ENCODE results near the gene GPR22. TPM values are rescaled to one million over a fixed set of nuclear protein-coding genes. Genes with fewer than 3 reads are reported as not detected.

Gene GPR22, protein sequence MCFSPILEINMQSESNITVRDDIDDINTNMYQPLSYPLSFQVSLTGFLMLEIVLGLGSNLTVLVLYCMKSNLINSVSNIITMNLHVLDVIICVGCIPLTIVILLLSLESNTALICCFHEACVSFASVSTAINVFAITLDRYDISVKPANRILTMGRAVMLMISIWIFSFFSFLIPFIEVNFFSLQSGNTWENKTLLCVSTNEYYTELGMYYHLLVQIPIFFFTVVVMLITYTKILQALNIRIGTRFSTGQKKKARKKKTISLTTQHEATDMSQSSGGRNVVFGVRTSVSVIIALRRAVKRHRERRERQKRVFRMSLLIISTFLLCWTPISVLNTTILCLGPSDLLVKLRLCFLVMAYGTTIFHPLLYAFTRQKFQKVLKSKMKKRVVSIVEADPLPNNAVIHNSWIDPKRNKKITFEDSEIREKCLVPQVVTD
- total RNA-seq: under 0.01 TPM in 1 of 2 replicates, not detected in the other

DNA sequence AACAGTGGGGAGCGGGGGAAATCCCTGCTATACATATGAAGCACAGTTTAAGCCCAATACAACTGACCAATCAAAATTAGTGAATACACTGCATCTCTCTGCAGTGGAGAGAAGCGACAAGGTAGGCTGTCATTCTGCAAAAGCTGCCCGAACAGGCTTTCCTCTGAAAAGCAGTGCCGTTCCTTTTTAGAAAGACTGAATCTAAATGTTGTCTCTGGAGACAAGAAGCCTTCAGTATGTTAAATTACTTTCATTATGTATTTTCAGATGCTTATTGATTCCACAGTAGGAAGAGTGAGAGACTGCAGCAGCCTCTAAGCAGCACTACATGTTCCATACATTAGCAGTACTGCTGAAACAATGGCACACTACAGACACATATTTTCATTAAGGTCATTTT lies at the start of gene GPR22:
Gene GPR22, plus strand, starts transcription at position 129 of the 400 bp plus-strand sequence. CDS start 4,004 bp downstream, outside the sequence.

Other genes starting within 250 kb of the GPR22 start
- gene COG5, start 93.9 kb downstream of the GPR22 start, total RNA-seq: 13.6 and 82.1 TPM in 2 replicates
- gene DUS4L, start 93.9 kb downstream of the GPR22 start, total RNA-seq: 3.4 and 7.0 TPM in 2 replicates
- 47.8 and 115 TPM in 2 replicates for gene BCAP29, start 110.2 kb downstream of the GPR22 start, total RNA-seq
- gene SLC26A4, start 190.8 kb downstream of the GPR22 start, total RNA-seq: 0.81 and 34.2 TPM in 2 replicates

All from bladder microvascular endothelial cell (primary cell).